Activated CD4-positive, alpha-beta T cell treated with anti-CD3 and anti-CD28 coated beads for 48 hours (primary cell): ENCODE measurements around the gene PPAT.
"Not testable (repeated sequence)": the region's sequence is repeated elsewhere in the genome, so short reads cannot be mapped to it uniquely, and the experiment has no call there.

Experiments used
- DNase-seq: peaks from one replicate; pipeline ENCODE4 v3.0.0-alpha.2; 2020

The PPAT gene

DNA sequence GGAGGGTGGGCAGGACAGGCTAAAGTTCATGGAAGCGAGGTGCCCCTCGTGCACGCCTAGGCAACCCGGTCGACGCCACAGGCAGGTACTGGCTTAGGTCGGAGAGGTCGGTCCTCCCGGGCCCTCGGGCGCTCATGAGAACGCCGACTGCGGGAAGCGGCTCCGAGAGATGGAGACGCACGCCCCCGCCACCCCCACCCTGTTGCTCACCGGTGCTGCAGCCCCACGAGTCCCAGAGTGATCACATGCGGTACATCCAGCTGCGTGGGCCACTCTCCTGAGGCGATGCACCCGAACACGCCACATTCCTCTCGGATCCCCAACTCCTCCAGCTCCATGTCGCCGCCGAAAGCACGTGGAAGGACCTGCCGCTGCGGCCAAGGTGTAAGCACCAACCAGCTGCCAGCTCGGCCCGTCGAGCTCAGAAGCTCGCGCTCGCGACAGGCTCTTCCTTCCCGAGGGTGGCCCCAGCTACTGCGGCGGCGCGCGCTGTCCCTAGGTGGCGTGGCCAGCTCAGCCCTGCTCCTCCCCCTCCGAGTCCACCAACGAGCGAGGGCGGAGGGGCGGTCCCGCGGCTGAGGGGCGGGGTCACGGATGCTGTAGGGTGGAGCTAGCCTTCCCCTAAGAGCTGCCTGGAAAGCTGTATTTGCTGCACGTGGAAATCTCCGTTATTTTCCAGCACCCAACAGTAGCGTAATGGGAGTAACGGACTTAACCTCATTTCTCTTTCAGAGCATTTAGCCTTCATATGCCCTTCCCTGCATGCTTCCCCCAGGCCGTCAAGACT is at the start of gene PPAT:
PPAT (minus strand) TSS at position 476 of the 787 bp plus-strand sequence; CDS start at position 338, 138 bp downstream.
- DNase-seq, result peak; percentile 99

DNA sequence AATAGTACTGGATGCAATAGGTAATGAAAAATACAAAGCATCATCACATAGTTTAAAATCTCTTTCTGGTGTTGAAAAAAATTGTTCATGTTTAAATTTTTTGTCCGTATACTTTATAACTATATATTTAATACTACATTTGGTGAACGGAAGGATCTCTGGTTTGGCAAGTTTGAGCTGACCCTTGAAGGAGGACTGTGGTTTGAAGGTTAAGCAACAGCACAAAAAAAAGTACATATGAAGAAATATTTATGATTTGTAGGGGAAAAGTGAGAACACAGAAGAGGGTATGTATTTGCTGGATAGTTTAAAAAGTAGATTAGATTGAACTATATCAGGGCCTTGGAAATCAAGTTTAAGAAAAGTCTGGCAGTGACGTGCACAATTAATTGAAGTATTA is 45.3 kb upstream of the PPAT start:
- no peak for DNase-seq

DNA sequence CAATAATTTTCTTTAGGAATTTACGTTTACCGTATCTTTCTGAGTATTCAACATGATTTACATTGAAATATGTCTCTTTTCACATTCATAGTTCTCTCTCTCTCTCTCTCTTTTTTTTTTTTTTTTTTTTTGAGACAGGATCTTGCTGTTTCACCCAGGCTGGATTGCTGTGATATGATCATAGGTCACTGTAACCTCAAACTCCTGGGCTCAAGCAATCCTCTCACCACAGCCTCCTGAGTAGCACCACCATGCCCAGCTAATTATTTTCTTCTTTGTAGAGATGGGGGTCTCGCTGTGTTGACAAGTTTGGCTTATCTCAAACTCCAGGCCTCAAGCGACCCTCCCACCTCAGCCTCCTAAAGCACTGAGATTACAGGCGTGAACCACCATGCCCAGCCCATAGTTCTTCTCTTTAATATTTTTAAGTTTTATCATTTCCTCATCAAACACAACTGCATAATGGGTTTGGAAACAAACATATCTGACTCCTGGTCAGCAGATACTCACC is 41.8 kb upstream of the PPAT start:
- DNase-seq, result no peak

DNA sequence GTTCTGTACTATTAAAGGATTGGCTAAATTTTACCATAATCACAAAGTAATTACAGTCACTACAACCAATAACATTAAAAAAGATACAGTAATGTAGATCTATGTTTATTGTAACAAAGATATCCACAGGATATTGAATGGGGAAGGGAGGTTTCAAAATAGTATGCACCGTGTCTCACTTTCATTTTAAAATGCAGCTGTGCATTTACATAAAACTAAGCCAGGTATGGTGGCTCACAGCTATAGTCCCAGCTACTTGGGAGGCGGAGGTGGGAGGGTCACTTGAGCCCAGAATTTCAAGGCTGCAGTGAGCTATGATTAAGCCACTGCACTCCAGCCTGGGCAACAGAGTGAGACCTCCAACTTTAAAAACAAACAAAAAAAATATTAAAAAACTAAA is 40.5 kb upstream of the PPAT start:
- no peak for DNase-seq

DNA sequence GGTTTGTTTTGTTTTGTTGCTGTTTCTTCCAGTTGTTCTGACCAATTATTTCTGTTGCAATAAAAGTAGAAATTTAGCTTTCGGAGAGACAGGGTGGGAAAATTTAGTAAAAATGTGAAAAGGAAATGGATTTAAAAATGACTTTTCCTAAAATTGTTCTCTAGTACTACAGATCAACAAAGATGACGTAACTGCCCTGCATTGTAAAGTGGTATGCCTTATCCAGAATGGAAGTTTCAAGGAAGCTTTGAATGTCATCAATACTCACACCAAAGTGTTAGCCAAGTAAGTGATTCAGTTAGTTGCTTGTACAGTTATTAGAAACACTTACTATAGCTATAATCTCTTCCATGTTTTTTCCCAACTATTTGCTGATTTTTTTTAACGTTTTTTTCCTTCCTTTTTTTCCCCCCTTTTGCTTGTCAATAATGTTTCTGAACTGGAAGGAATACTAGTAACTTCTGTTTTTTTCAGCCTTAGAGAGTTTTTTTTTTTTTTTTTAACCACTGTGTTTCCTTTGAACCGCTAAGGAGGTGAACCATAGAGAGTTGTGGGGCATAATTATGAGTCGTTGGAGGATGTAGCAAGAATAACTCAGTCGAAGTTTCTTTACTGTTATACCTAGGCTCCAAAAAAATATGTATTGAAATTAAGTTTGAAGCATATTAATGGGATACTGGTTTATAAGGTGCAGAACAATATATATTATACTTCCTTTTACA is 34.2 kb upstream of the PPAT start:
- DNase-seq, result no peak

DNA sequence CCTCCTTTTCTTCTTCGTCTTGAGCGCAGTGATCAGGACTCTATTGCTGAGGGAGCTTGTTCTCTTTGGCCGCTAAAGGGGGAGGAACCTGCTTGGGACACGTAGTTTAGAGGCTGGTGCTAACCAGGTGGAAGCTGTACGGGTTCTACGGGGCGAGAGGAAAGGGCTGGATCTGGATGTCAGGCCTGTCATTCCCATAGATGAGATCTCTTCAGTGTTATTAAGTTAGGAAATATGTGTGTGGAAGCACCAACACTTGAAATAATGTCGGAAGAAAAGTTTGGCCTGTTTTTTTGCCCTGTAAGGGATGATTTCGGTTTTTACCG is 32.6 kb upstream of the PPAT start:
- DNase-seq, result peak; percentile 47

DNA sequence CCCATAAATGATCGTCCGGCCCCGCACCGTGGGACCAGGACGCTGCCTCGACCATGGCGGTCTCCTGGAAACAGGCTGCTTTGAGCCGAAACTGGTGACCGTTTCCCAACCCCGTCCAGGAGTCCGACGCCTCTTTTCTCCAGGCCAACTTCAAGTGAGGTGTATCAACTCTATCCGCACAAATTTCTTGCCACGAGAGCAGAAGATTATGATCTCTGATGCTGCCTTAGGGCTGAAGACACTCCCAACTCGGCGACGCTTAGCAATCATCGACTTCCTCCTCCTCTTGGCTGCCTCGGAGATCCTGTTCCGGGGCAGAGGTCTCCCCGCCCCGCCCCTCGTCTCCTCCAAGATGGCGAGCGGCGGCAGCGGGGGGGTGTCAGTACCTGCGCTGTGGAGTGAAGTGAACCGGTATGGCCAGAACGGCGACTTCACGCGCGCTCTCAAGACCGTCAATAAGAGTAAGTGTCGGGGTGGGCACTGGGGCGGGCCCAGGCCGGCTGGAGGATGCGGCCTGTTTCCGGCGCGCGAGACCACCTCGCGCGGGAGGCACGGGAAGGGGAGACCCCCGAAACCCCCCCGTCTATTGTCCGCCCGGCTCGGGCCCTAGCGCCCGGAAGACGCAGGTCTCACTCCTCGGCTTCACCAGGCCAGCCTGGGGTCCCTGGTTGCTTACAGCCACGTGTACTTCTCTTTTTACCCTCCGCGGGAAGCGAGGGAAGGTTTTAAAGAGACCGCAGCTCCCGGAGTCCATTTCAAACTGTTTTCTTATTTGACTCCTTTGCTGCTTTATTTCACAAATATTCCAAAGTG is 32.1 kb upstream of the PPAT start, which contains the start of gene SRP72:
SRP72 (plus strand) TSS at position 334 of the 813 bp plus-strand sequence; CDS start at position 353, 19 bp downstream.
- peak; percentile 91 for DNase-seq

DNA sequence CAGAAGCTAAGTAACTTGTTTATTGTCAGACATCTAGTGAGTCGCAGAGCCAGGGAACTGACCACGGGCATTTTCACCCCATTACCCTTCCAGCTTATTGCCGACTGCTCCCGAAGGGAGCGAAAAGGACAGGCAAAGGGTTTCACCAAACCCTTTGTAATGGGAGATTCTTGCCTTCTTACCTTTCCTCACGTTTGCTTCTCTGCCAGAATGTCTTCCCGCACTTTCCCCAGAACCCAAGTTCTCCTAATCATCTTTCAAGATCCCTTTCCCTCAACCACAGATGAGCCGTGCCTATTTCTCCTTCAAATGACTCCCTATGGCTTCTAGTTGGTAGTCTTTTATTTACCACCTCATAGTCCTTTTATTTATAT is 31.5 kb upstream of the PPAT start:
- DNase-seq, result no peak

DNA sequence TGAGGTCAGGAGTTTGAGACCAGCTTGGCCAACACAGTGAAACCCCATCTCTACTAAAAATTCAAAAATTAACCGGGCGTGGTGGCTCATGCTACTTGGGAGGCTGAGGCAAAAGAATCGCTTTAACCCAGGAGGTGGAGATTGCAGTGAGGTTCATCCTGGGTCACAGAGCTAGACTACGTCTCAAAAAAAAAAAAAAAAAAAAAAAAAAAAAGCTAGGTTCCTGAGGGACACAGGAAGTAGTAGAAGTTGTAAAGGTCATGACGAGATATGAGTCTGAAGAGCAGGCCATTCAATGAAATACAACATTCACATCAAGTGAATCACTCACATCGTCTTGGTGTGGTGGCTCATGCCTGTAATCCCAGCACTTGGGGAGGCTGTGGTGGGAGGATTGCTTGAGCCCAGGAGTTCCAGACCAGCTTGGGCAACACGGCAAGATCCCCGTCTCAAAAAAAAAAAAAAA is 30.9 kb upstream of the PPAT start:
- DNase-seq, result peak; percentile 33

DNA sequence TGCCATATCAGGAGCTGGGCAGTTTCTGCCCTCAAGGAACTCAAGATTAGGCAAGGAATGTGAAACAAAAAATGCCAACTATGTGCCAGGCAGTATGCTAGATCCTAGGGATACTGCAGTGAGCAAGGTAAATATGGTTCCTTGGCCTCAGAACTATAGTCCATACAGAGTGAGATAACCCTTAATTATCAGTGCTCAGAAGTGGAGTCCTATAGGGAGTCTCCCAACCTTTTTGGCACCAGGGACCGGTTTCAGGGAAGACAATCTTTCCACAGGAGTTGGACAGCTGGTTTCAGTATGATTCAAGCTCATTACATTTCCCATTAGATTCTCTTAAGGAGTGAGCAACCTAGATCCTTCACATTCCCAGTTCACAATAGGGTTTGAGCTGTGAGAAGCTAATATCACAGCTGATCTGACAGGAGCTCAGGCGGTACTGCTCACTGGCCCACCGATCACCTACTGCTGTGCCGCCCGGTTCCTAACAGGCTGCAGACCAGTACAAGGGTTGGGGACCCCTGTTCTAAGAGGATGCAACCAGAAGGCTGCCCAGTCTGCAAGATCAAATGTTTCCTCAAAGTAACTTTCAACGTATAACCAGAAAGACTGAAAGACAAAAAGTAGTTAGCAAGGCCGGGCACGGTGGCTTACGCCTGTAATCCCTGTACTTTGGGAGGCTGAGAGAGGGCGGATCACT is 30.3 kb upstream of the PPAT start:
- no peak for DNase-seq

DNA sequence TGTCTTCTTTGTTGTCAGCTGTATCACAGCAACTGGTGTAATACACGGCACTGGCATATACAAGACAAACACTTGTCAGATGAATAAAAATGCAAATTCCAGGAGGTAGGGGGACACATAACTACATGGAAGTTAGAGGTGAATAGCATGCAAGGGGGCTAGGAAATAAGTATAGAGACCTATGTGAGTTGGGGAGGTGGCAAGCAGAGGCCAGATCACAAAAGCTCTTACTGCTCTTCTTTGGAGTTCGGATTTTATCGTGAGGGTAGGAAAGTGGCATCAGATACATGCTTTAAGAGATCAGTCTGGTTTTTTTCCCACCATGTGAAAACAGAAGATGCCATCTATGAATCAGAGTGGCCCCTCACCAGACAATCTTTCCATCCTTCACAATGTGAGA is 29.2 kb upstream of the PPAT start:
- no peak for DNase-seq

DNA sequence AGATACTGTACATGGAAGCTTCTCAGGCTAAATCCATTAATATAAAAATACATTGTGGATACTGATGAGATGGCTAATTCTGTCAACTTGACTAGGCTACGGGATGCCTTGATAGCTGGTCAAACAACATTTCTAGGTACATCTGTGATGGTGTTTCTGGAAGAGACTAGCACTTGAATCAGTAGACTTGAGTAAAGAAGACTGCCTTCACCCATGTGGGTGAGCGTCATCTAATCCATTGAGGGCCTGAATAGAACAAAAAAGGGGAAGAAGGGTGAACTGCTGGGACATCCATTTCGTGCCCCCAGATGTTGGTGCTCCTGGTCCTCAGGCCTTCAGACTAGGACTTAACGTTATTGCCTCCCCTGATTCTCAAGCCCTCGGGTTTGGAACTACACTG is 28.3 kb upstream of the PPAT start:
- no peak for DNase-seq

DNA sequence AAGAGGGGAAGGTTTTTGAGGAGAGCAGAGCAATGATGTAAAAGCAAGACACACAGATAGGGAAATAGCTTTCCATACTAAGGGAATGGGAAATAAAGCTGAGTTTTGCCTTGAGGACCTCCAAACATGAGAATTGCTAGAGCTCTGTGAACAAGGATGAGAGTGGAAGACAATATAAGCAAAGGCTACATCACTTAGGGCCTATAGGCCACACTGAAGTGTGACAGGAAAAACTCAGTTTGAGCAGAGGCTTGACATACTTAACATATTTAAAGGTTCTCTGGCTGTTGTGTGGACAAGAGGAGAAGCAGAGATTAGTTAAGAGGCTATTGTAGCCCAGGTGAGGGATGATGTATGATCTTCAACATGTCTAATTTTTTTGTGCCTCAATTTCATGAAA is 26.7 kb upstream of the PPAT start:
- DNase-seq, result no peak

DNA sequence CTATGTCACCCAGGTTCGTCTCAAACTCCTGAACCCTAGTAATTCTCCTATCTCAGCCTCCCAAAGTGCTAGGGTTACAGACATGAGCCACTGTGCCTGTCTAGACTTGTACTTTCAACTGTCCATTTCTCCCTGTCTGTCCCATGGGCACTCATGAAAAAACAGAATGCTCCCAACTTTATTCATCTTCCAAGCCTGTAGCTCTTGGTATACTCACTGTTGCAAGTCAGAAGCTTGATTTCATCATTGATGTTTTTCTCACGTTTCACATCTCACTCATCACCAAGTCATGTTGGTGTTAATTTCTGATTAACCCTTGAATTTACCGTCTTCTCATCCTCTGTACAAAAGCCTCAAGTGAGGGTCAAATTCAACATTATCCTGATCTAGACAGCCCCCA is 24.7 kb upstream of the PPAT start:
- no peak for DNase-seq

DNA sequence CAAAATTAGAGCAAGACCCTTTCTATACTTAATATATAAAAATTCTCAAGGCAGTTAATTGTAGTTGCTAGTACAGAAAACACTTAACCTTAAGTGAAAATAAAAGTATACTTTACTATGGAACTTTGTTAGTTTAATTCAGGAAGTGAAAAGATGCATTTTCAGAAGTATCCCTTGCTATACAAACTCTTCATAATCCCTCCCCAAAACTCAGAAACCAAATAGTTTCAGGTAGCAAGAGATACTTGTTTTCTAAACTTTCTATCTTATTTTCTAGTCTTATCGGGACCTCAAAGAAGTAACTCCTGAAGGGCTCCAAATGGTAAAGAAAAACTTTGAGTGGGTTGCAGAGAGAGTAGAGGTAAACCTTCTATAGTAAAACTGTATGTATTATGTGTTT is 14.9 kb upstream of the PPAT start:
- no peak for DNase-seq

DNA sequence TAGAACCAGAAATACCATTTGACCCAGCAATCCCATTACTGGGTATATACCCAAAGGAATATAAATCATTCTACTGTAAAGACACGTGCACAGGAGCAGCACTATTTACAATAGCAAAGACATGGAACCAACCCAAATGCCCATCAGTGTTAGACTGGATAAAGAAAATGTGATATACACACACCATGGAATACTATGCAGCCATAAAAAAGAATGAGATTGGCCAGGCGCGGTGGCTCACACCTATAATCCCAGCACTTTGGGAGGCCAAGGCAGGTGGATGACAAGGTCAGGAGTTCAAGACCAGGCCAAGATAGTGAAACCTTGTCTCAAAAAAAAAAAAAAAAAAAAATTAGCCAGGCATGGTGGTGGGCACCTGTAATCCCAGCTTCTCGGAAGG is 14.1 kb upstream of the PPAT start:
- not testable (repeated sequence) for DNase-seq

DNA sequence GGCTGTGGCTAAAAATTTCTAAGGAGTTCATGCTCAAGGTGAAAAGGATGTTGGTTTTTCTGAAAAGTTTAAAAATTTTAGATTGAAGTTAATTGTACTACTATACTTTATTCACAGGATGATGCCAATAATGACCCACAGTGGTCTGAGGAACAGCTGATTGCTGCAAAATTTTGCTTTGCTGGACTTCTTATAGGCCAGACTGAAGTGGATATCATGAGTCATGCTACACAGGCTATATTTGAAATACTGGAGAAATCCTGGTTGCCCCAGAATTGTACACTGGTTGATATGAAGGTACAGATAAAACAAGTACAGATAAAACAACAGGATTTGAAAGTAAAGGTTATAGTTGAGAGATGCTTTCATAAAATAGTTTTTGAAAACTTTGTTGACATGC is 12.9 kb upstream of the PPAT start:
- DNase-seq, result no peak

DNA sequence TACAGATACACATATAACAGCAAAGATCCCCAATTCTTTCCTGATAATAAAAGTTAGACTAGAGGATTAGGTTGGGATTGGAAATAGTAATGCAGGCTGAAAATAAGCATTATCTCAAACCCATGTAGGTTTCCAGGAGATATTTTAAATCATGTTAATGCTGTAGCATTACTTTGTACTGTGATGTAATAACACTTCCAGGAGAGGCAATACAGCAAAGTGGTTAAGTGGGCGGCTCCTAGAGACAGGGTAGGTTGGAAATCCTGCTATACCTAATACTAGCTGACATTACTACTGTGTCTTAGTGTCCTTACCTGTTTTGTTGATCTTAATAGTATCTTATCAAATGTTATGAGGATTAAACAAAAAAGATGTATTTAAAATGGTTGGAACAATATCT is 10.3 kb upstream of the PPAT start:
- no peak for DNase-seq

DNA sequence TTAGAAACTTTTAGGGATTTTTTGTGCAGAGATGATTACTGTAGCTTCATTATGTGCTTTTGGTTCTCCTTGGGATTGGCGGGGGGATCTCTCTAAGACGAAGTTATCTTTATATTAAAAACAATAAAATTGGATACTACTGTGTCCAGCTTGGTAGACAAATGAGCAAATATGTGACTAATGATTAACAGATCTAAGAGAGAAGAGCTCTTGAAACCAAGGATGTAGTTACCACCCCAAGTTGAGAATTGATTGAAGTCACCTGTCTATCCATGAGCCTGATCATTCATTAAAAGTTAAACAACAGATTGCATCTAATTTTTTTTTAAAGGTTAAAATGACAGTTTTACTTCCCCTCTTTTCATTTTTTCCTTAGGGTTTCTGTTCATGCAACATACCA is 9.3 kb upstream of the PPAT start:
- DNase-seq, result no peak

DNA sequence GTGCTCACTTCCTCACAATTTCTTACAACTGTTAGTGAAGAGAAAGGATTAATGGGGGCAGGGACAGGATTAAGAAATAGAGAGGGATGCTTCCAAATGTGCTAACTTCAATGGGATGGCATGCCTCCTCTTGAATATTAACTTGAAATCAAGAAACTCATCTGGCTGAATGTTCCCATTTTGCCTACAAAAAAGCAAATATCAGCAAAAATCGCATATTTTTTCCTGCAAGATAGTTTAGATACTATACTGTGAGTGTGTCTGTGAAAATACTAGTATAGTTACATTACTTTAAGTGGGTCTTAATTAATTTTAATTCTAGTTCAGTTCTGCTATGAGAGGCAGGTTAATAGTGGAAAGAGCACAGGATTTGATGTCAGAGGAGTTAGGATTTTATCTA is 5.6 kb upstream of the PPAT start:
- DNase-seq, result no peak

DNA sequence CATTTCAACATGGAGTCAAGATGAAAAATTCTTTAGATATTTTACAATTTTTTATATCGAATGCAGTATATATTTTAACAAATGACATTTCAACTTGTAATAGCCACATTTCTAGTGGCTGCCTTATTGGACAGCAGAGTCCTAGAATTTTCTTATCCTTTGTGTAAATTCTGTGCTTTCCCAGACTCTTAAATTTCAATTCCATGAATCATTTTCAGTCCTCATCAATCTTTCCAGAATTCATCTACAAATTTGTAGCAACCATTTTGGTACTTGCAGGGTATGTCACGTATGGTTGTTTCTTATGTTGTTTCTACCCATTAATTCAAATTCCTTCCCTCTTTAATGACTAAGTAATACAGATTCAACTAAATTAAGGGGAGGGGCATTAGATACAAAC is 3.4 kb upstream of the PPAT start:
- DNase-seq, result no peak

DNA sequence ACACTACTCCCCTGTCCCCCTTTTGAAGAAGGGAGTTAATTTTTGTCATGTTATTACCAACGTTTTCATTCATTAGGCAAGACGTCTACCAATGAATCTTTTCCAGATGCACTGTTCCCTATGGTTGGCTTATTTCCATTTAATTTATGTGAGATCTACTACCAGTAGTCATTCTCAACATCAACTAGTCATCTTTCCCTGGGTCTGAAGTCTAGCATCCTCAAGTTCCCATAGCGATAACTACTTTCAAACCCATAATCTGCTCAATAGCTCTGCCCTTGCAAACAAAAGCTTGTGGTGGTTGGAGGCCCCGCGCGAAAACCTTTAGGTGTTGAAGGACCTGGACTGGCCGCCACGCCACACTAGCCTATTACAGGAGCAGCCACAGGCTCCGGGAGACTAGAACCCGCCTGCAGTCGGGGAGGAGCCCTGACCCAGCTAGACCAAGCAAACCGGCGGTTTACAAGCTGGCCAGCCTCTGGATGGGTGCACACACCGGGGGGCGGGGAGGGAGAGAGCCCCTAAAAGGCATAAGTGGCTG is 746 bp downstream of the PPAT start:
- peak; percentile 56 for DNase-seq

DNA sequence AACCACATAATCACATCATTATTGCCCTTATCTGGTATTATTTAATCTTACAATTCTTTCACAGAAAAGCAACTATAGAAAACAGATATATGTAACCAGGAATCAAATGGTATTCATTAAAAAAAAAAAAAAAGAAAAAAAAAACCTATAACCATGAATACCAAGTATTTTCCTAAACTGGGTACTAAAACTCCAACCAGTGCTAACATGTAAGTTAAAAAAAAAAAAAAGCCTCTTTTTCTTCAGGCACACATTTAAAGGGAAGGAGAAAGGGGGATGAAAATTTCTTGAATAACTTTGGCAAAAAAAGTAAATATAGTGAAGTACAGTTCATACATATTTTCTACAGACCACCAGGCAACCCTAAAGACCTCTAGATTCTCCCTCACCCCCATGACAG is 2.1 kb downstream of the PPAT start:
- no peak for DNase-seq
